HepG2 (cell line): ENCODE data around the gene DAGLB. TPM values are rescaled to one million over a fixed set of nuclear protein-coding genes. Genes with fewer than 3 reads are reported as not detected.

ENCODE experiments used
- AGO1 ChIP-seq: fragments of 200-400 bp; formaldehyde crosslinking; IDR thresholded peaks from 2 replicates; pipeline ENCODE4 v1.6.1; 2017; ENCODE audit warnings: mild to moderate bottlenecking, low read depth, low read length, moderate library complexity; ENCODE audit not compliant: poor library complexity, severe bottlenecking
- FOXC1 ChIP-seq: sonication (generic); formaldehyde crosslinking; IDR thresholded peaks from 2 replicates; pipeline ENCODE4 v1.8.0; 2022; ENCODE audit warnings: mild to moderate bottlenecking, missing genetic modification reagents, borderline replicate concordance
- ISX ChIP-seq: sonication (generic); formaldehyde crosslinking; conservative IDR thresholded peaks from 2 replicates; pipeline ENCODE4 v1.5.0; 2020; ENCODE audit warnings: missing genetic modification reagents
- KMT2A ChIP-seq: sonication (generic); formaldehyde crosslinking; IDR thresholded peaks from 2 replicates; pipeline ENCODE4 v1.4.0; 2020; ENCODE audit warnings: missing genetic modification reagents
- ZFP37 ChIP-seq: sonication (generic); formaldehyde crosslinking; IDR thresholded peaks from 2 replicates; pipeline ENCODE4 v1.4.0; 2020; ENCODE audit warnings: missing genetic modification reagents, borderline replicate concordance
- ZNF124 ChIP-seq: sonication (generic); formaldehyde crosslinking; IDR thresholded peaks from 2 replicates; pipeline ENCODE4 v1.4.0; 2020; ENCODE audit warnings: missing genetic modification reagents
- ZNF136 ChIP-seq: sonication (generic); formaldehyde crosslinking; IDR thresholded peaks from 2 replicates; pipeline ENCODE4 v1.8.1; 2022; ENCODE audit warnings: low read depth, mild to moderate bottlenecking, moderate library complexity, missing genetic modification reagents
- ZNF205 ChIP-seq: IDR thresholded peaks from 2 replicates; pipeline ENCODE4 v1.6.1; 2018; ENCODE audit warnings: missing biosample characterization, missing genetic modification reagents
- ZNF230 ChIP-seq: sonication (generic); formaldehyde crosslinking; IDR thresholded peaks from 2 replicates; pipeline ENCODE4 v1.4.0; 2020; ENCODE audit warnings: mild to moderate bottlenecking, missing genetic modification reagents
- ZNF446 ChIP-seq: sonication (generic); formaldehyde crosslinking; IDR thresholded peaks from 2 replicates; pipeline ENCODE4 v1.5.0; 2020; ENCODE audit warnings: mild to moderate bottlenecking, missing genetic modification reagents
- polyA plus RNA-seq, 8 experiments: library from polyadenylated mRNA; depleted of rRNA in 3 of 8; stranded (reverse) in 7 of 8; unstranded in 1 of 8; fragments of >200 nt; fragmentation: Illumina TruSeq in 4 of 8; extraction: Trizol in 4 of 8; gene quantifications; 2 replicates each; pipeline versions ENCODE4 v1.2.1 to v1.2.3, GENCODE V29; 2011 to 2016; ENCODE audit warnings: low read depth in 4 of 8, missing spikeins in 1 of 8, mixed read lengths in 1 of 8; ENCODE audit not compliant: insufficient read depth in 1 of 8
- total RNA-seq, 5 experiments: library from RNA; depleted of rRNA; stranded (reverse); fragments of >200 nt; fragmentation: Illumina TruSeq; extraction: Trizol; gene quantifications; 2 replicates each; pipeline ENCODE4 v1.2.3, GENCODE V29; 2016; ENCODE audit warnings: low read depth in 1 of 5
- TF ChIP-seq, protein P1 (sequence below): sonication (generic); formaldehyde crosslinking; IDR thresholded peaks from 2 replicates; pipeline ENCODE4 v1.5.0; 2020; ENCODE audit warnings: mild to moderate bottlenecking, missing genetic modification reagents
- TF ChIP-seq, protein P2 (sequence below): sonication (generic); formaldehyde crosslinking; IDR thresholded peaks from 2 replicates; pipeline ENCODE4 v1.5.0; 2020; ENCODE audit warnings: missing genetic modification reagents
- TF ChIP-seq, protein P3 (sequence below): sonication (generic); formaldehyde crosslinking; IDR thresholded peaks from 2 replicates; pipeline ENCODE4 v1.5.0; 2020; ENCODE audit warnings: mild to moderate bottlenecking, missing genetic modification reagents
- TF ChIP-seq, protein P4 (sequence below): sonication (generic); formaldehyde crosslinking; IDR thresholded peaks from 2 replicates; pipeline ENCODE4 v1.4.0; 2020; ENCODE audit warnings: missing genetic modification reagents, borderline replicate concordance
- TF ChIP-seq, protein P5 (sequence below): sonication (generic); formaldehyde crosslinking; IDR thresholded peaks from 2 replicates; pipeline ENCODE4 v1.4.0; 2020; ENCODE audit warnings: missing genetic modification reagents
- TF ChIP-seq, protein P6 (sequence below): sonication (generic); formaldehyde crosslinking; IDR thresholded peaks from 2 replicates; pipeline ENCODE4 v1.5.1; 2020; ENCODE audit warnings: mild to moderate bottlenecking, missing genetic modification reagents

DAGLB gene
- total and polyA plus RNA-seq, 2 of the 13 experiments (the other 11 are each of a cell fraction or from before 2014, with no cell fraction given): 7.9 to 9.8 TPM

DNA sequence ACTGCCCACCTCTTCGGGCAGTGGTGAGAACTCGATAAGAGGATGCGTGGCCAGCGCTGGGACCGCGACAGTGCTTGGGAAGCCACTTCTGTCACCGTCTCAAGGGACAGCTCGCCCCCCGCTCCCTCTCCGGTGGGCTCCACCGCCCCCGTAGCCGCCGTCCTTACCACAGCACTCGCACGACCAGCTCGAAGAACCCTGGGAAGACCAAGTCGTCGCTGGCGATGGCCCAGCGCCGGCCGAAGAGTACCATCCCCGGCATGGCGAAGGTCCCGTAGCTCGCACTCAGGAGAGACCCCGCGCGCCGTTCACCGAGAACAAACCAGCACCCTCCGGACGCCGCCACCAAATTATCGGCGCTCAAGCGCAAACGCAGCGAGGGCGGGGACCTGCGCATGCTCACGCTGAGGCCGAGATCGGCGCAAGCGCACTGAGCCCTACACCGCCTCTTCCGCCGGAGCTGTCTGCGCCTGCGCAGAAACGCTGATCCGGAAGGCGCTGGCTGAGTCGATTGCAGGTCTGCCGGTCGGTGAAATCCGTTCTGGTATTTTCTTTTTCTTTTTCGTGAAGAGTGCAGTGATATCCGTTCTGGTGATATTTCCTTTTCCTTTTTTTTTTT, at the start of gene DAGLB (continued):
- TF ChIP-seq, protein P1, sequence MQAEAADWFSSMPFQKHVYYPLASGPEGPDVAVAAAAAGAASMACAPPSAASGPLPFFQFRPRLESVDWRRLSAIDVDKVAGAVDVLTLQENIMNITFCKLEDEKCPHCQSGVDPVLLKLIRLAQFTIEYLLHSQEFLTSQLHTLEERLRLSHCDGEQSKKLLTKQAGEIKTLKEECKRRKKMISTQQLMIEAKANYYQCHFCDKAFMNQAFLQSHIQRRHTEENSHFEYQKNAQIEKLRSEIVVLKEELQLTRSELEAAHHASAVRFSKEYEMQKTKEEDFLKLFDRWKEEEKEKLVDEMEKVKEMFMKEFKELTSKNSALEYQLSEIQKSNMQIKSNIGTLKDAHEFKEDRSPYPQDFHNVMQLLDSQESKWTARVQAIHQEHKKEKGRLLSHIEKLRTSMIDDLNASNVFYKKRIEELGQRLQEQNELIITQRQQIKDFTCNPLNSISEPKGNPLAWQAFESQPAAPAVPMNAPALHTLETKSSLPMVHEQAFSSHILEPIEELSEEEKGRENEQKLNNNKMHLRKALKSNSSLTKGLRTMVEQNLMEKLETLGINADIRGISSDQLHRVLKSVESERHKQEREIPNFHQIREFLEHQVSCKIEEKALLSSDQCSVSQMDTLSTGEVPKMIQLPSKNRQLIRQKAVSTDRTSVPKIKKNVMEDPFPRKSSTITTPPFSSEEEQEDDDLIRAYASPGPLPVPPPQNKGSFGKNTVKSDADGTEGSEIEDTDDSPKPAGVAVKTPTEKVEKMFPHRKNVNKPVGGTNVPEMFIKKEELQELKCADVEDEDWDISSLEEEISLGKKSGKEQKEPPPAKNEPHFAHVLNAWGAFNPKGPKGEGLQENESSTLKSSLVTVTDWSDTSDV (CRISPR knock-in tag): peak; percentile 90
- TF ChIP-seq FOXC1 (CRISPR knock-in tag) (peak; percentile 77; the same call in 1 of the 2 replicates), AGO1 (peak; percentile 25), ZNF230 (CRISPR knock-in tag) (peak; percentile 76; the same call in 1 of the 2 replicates), ZNF446 (CRISPR knock-in tag) (0 out of 2 replicates have a peak, but pooled peaks have one; percentile 67), ZNF205 (no peak), ZFP37 (0 out of 2 replicates have a peak, but pooled peaks have one; percentile 59), ZNF124 (CRISPR knock-in tag) (no peak), ISX (peak; percentile 90), ZNF136 (CRISPR knock-in tag) (0 out of 2 replicates have a peak, but pooled peaks have one; percentile 14), KMT2A (CRISPR knock-in tag) (peak; percentile 35; the same call in 1 of the 2 replicates)
- TF ChIP-seq, protein P2, sequence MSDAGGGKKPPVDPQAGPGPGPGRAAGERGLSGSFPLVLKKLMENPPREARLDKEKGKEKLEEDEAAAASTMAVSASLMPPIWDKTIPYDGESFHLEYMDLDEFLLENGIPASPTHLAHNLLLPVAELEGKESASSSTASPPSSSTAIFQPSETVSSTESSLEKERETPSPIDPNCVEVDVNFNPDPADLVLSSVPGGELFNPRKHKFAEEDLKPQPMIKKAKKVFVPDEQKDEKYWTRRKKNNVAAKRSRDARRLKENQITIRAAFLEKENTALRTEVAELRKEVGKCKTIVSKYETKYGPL (CRISPR knock-in tag): 0 out of 2 replicates have a peak, but pooled peaks have one; percentile 68
- TF ChIP-seq, protein P3, sequence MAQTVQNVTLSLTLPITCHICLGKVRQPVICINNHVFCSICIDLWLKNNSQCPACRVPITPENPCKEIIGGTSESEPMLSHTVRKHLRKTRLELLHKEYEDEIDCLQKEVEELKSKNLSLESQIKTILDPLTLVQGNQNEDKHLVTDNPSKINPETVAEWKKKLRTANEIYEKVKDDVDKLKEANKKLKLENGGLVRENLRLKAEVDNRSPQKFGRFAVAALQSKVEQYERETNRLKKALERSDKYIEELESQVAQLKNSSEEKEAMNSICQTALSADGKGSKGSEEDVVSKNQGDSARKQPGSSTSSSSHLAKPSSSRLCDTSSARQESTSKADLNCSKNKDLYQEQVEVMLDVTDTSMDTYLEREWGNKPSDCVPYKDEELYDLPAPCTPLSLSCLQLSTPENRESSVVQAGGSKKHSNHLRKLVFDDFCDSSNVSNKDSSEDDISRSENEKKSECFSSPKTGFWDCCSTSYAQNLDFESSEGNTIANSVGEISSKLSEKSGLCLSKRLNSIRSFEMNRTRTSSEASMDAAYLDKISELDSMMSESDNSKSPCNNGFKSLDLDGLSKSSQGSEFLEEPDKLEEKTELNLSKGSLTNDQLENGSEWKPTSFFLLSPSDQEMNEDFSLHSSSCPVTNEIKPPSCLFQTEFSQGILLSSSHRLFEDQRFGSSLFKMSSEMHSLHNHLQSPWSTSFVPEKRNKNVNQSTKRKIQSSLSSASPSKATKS: peak; percentile 44; the same call in 1 of the 2 replicates
- TF ChIP-seq, protein P4, sequence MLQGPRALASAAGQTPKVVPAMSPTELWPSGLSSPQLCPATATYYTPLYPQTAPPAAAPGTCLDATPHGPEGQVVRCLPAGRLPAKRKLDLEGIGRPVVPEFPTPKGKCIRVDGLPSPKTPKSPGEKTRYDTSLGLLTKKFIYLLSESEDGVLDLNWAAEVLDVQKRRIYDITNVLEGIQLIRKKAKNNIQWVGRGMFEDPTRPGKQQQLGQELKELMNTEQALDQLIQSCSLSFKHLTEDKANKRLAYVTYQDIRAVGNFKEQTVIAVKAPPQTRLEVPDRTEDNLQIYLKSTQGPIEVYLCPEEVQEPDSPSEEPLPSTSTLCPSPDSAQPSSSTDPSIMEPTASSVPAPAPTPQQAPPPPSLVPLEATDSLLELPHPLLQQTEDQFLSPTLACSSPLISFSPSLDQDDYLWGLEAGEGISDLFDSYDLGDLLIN (CRISPR knock-in tag): 0 out of 2 replicates have a peak, but pooled peaks have one; percentile 33
- TF ChIP-seq, protein P5, sequence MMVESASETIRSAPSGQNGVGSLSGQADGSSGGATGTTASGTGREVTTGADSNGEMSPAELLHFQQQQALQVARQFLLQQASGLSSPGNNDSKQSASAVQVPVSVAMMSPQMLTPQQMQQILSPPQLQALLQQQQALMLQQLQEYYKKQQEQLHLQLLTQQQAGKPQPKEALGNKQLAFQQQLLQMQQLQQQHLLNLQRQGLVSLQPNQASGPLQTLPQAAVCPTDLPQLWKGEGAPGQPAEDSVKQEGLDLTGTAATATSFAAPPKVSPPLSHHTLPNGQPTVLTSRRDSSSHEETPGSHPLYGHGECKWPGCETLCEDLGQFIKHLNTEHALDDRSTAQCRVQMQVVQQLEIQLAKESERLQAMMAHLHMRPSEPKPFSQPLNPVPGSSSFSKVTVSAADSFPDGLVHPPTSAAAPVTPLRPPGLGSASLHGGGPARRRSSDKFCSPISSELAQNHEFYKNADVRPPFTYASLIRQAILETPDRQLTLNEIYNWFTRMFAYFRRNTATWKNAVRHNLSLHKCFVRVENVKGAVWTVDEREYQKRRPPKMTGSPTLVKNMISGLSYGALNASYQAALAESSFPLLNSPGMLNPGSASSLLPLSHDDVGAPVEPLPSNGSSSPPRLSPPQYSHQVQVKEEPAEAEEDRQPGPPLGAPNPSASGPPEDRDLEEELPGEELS (CRISPR knock-in tag): peak; percentile 46
- TF ChIP-seq, protein P6, sequence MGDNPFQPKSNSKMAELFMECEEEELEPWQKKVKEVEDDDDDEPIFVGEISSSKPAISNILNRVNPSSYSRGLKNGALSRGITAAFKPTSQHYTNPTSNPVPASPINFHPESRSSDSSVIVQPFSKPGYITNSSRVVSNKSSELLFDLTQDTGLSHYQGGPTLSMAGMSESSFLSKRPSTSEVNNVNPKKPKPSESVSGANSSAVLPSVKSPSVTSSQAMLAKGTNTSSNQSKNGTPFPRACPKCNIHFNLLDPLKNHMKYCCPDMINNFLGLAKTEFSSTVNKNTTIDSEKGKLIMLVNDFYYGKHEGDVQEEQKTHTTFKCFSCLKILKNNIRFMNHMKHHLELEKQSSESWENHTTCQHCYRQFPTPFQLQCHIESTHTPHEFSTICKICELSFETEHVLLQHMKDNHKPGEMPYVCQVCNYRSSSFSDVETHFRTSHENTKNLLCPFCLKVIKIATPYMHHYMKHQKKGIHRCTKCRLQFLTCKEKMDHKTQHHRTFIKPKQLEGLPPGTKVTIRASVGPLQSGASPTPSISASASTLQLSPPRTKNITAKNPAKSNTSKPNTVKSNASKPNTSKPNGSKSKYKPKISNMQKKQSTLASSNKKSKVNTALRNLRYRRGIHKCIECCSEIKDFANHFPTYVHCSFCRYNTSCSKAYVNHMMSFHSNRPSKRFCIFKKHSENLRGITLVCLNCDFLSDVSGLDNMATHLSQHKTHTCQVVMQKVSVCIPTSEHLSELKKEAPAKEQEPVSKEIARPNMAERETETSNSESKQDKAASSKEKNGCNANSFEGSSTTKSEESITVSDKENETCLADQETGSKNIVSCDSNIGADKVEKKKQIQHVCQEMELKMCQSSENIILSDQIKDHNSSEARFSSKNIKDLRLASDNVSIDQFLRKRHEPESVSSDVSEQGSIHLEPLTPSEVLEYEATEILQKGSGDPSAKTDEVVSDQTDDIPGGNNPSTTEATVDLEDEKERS: no peak
